Stimulated activated CD8-positive, alpha-beta memory T cell treated with anti-CD3 and anti-CD28 coated beads, Interleukin-4, amount 100 ng/mL, for 1 hour (primary cell): ENCODE data around the gene CTAGE8.
"Not testable (repeated sequence)": the region's sequence is repeated elsewhere in the genome, so short reads cannot be mapped to it uniquely, and the experiment has no call there.

ENCODE experiments used
- DNase-seq, 2 donors: peaks; one replicate each; pipeline ENCODE4 v3.0.0-alpha.2; 2020; ENCODE audit warnings: low read depth in 2 of 2, low spot score in 1 of 2

CTAGE8 gene

DNA sequence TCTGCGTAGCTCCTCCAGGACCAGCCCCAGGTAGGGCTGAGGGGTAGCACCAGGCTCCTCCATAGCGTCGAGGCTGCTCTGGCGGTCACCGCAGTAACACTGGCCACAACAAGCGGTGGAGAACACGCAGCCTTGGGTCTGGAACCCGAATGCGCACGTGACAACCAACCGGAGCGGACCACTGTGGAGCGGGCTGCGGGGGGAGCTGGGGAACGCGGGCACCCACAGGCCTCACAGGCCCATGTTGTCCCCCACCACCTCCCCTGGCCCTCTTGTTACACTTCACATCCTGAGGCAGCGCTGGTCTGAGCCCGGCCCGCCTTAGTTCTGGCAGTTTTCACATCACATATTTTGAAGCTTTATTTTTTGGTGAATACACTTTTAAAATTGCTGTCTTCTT is at the start of gene CTAGE8:
Gene CTAGE8, minus strand, starts transcription at position 101 of the 400 bp plus-strand sequence. Its CDS starts 38 bp downstream, at position 63.
- not testable (repeated sequence) for DNase-seq

- not testable (repeated sequence) for DNase-seq
Observed at GRCh38 chr7:144317537-144317936, 48.4 kb upstream of the CTAGE8 start.

GRCh38 chr7:144311872-144312469 is 42.9 kb upstream of the CTAGE8 start, which contains the start of gene OR2A1:
TSS of gene OR2A1 (plus strand) at chr7:144312419. CDS start at chr7:144318125, 5,706 bp downstream.
- not testable (repeated sequence) for DNase-seq

DNA sequence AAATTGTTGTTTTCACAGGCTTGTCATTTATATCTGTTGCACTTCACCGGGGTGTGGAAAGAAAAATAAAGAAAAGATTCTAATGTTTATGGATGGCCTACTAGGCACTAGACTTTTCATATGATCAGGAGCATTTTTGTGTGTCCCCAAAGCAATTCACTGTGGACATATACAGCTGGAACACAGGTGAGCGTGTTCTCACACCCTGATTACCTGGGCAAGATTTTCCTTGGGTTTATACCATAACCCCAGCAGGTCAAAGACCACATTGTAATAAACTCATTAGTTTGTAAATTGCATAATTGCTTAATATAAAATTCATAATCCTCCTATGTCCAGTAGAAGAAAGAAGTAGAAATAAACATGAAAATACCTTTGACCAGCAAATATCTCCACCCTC is 42.1 kb upstream of the CTAGE8 start:
- DNase-seq, result not testable (repeated sequence)

DNA sequence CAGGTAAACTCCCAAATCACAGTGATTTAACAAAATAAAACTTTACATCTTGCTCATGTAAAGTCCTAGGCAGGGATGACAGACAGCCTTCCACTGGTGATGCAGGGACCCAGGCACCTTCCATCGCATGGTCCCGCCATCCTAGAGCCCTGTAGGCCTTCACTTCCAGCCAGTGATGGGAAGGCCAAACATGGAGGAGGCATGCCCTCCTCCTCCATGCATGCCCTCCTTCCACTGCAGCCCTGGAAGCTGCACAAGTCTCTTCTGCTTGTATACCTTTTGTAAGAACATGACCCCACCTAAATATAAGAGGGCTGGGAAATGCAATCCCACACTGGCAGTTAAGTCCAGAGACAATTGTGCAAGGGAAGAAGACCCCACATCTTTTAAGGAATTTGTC is 40.6 kb upstream of the CTAGE8 start:
- not testable (repeated sequence) for DNase-seq

DNA sequence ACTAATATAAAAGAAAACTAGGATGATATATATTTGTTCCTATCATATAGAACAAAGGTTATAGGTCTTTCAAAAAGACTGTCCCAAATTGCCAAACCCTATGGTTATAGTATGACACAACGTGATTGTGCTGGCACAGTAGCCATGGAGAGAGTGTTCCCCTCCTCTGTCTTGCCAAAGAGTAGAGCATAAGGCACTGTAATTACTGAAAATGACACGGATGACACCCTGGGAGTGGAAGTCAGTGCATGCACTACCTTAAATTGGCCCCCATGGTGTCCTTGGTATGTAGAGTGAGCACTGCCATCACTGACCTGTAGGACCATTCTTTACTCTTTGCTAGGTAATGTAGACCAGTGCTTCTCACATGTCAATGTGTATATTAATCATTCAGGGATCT is 36.1 kb upstream of the CTAGE8 start:
- DNase-seq, result not testable (repeated sequence)

- DNase-seq, result not testable (repeated sequence)
Observed at GRCh38 chr7:144303607-144304006, 34.5 kb upstream of the CTAGE8 start.

DNA sequence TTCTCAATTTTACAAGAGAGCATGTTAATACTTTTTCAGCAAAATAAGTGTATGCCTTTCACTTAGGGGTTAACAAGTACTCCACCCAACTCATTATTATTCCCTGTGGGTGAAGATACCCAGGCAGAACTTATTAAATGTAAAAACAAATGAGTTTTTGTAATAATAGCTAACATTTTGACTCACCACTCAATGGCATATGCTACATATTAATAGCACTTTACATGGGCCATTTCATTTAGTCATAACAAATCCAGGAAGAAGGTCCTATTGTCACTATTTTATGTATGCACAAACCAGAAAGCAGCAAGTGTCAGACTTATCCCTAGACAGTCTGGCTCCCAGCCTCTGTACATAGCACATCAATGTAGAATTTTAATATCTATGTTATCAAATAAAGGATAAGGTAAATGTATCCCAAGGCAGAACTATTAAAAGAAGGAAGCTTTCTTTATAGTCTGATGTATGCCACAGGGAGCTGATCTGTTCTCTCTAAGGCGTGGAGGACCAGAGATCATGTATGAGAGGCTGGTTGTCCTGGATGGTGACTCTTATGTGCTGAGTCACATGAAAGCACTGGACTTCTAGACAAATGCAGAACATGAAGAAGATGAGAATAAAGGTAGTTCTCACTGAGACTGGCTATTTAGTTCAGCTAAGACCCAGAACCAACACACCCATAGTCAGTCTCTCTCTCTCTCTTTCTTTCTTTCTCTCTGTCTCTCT is 33.7 kb upstream of the CTAGE8 start:
- DNase-seq, result not testable (repeated sequence)

DNA sequence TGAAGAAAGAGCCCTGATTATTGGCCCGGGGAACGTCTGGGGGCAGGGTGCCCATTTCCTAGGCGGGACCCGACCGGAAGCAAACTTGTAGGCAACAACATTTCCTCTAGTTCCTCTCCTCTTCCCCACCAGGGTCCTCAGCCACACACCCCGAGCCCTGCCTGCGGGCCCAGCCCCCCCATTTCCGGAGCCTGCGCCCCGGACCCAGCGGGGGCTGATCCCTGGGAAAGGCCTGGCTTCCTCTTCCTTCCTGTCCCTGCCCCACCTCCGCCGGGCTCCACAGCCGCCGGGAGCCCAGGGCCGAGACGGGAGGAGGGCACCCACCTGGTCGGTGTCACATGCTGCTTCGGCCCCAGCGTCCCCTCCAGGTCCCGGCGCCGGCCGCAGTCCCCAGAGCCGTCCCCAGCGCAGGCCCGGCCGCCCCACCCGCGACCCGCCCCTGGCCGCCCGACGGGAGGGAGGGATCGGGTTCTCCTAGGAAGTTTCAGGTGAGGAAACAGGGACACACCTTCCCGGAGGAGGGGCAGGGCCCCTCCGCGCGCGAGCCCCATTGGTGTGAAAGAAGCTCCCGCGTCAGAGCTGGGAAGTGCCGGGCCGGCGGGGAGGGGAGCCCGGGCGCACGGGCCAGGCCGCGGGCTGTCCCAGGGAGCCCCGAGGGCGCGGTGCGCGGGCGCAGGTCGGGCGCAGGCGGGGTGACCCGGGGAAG is 24.9 kb upstream of the CTAGE8 start:
- DNase-seq, result not testable (repeated sequence)

DNA sequence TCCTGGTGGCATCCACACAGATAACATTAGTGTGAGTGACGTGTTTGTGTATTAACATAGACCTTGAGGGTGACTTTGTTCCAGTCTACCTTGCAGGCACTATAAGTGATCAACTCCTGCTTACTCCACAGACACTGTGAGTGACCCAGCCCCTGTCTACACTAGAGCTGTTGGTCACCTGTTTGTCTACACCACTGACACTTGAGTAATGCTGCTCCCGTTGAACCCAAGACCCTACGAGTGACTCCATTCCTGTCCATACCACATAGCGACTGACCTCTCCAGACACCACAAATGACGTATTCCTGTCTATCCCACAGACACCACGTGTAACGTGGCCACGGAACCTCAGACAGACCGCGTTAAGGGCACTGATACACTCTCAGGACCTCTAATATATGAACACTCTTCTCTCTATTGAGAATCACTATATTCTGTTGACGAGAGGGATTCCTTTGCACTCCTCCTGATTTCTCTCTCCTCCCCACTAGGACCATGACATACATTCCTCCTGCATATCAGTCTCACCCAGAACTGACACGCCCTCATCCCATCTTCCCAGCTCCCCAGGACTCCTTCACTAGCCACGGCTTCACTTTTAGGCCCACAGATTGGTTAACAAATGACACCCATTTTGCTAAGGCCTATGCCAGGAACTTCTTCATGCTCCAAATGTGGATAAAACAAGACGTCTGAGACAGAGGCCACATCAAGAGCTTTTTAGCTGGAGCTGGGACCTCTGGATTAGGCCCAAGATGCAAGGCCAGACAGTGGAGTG is 23.5 kb upstream of the CTAGE8 start:
- DNase-seq, result not testable (repeated sequence)

- not testable (repeated sequence) for DNase-seq
Observed at GRCh38 chr7:144291607-144292006, 22.5 kb upstream of the CTAGE8 start.

GRCh38 chr7:144287171-144287784 is 18.2 kb upstream of the CTAGE8 start:
- not testable (repeated sequence) for DNase-seq

DNA sequence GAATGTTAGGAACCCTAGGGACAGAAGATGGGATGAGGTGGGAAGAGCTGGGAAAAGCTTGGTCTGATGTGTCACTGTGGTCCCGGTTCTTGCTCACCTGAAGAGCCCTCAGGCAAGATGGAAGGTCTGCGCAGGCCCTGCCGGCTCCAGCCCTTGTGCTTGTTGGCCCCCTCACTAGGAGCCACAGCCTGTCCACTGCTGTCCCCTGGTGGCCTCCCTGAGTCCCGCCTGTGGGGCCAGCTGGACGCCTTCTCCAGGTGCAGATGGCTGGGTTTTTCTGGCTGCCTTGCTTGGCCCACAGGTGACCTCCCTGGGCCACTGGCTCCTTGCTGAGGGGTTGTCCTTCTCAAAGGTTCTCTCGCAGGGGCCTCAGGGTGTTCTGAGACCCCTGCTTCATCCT is 14.6 kb upstream of the CTAGE8 start:
- not testable (repeated sequence) for DNase-seq

- not testable (repeated sequence) for DNase-seq
Observed at GRCh38 chr7:144282490-144282889, 13.4 kb upstream of the CTAGE8 start.

DNA sequence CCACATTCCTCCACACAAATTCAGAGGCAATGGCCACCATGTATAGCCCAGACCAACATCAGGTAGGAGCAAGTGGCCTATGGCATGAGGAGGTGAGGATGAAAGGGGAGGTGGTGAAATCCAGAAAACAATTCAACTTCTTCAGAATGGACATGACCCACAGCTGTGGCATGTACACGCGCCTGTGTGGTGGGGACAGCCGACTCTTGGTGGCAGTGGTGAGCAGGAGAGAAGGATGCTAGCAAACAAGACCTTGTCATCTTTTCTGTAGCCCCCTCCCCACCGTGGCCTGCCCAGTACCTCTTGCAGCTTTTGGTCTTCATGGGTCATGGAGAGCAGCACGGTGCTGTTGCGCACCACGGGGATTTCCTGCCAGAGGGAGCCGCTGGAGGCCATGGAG is 12.9 kb upstream of the CTAGE8 start:
- DNase-seq, result not testable (repeated sequence)

- not testable (repeated sequence) for DNase-seq
Observed at GRCh38 chr7:144280010-144280409, 10.9 kb upstream of the CTAGE8 start.

DNA sequence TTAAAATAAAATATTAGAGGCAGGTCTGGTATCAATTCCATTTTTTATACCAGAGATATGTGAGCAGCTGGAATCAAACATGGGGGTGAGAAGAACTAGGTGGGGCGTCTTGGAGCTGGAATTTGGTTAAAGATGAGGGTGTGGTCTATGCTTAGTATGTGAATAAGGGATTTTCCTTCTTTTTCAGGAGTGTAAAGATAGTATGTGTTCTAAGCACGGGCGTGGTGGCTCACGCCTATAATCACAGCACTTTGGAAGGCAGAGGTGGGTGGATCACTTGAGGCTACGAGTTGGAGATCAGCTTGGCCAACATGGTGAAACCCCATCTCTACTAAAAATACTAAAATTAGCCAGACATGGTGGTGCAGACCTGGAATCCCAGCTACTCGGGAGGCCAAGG is 6.2 kb upstream of the CTAGE8 start:
- not testable (repeated sequence) for DNase-seq

GRCh38 chr7:144264692-144265091 is 4.4 kb downstream of the CTAGE8 start, which contains the start of gene OR2A7:
TSS of gene OR2A7 (minus strand) at chr7:144264792. CDS start at chr7:144259628, 5,164 bp downstream.
- DNase-seq, result not testable (repeated sequence)

- DNase-seq, result not testable (repeated sequence)
Observed at GRCh38 chr7:144262128-144262527, 7.0 kb downstream of the CTAGE8 start.

GRCh38 chr7:144259067-144259466 is 10.0 kb downstream of the CTAGE8 start:
- DNase-seq, result not testable (repeated sequence)
